T-helper 2 cell treated with Interferon-gamma antibody and Interleukin-4, amounts not matched to agents 5 μg/mL and 100 μg/mL, for 36 hours (primary cell): Measurements from ENCODE around the gene IL18RAP.

Experiments
- DNase-seq: peaks from one replicate; pipeline ENCODE4 v3.0.0; 2021; ENCODE audit warnings: low spot score
- H3K27ac Mint-ChIP-seq: one replicate; pipeline ENCODE4 v1.8.0; 2021; ENCODE audit warnings: mild to moderate bottlenecking, mixed read lengths
- H3K27me3 Mint-ChIP-seq: one replicate; pipeline ENCODE4 v1.8.0; 2021; ENCODE audit warnings: low read depth, mixed read lengths
- H3K36me3 Mint-ChIP-seq: one replicate; pipeline ENCODE4 v1.8.0; 2021; ENCODE audit warnings: low read depth, mixed read lengths
- H3K4me1 Mint-ChIP-seq: one replicate; pipeline ENCODE4 v1.8.0; 2021; ENCODE audit warnings: low read depth, mixed read lengths
- H3K4me3 Mint-ChIP-seq: one replicate; pipeline ENCODE4 v1.8.0; 2022; ENCODE audit warnings: mild to moderate bottlenecking, moderate library complexity, mixed read lengths
- H3K9me3 Mint-ChIP-seq: one replicate; pipeline ENCODE4 v1.8.0; 2021; ENCODE audit warnings: mixed read lengths

The IL18RAP gene

DNA sequence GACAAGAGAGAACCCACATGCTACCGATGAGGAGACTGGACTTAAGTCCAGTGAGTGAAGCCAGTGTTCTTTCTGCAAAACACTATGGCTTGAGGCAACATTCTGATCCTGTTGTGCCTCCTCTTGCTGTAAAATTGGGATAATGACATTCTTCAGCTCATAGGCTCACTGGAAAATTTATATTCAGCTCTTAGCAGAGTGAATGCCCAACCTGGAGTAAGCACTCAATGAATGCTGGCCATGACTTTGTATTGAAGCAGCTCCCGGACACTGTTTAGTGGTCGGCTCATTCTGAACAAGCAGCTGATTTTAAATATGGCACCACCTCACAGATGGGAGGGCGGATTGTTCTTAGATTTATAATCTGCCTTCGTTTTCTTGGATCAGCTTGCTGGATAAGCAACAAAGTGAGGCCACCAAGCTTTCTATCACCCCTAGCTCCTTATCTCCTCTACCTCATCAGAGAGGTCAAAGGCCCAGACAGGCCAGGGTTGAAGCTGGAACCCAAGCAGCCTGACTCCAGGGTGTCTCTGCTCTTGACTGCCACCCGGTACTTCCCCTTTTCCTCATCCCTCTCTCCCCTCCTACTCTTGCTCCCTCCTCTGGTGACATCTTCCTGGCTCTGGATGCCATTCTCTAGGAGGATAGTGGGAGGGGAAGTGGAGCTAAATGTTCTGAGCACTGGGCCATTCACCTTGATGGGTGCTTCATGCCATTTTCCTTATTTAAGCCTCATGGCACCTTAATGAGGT lies 61.5 kb downstream of the IL18RAP start:
- Mint-ChIP-seq H3K27me3 (peaks cover 19% of the 10 kb centered on the region), H3K9me3 (no peaks in the 10 kb centered on the region), H3K27ac (no peak overlapping the region), H3K4me3 (no peak overlapping the region), H3K4me1 (peaks cover 3% of the 10 kb centered on the region), H3K36me3 (no peaks in the 10 kb centered on the region)
- DNase-seq: no peak

DNA sequence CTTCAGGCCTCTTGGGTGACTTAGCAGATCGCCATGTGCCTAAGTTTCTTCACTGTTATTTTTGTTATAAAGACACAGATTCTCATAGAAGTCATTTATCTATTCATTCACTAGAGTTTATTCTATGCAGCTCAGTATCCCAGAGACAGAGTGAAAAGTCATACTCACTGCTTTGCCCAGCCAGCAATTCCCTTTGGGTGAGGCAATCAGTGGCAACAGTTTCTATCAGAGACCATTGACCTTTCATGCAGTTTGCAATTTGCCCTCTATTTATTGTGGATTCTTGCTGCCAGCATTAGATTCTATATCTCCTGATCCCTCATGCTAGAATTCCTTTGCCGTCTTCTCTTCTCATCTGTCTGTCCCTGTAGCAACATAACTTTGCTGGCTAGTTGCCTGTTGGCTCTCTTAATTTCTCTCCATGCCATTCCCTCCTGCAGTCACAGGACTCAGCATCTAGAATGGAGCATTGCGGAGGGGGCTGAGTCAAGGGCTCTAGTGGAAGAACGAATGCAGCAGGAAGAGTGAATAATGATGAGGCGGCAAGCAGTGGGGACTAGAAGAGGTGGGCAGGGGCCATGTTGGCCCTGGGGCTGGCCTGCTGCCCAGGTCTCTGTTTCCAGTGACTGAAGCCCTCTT lies 62.3 kb downstream of the IL18RAP start:
- Mint-ChIP-seq H3K27ac (no peak overlapping the region), H3K36me3 (no peaks in the 10 kb centered on the region), H3K27me3 (peaks cover 23% of the 10 kb centered on the region), H3K4me1 (peaks cover 8% of the 10 kb centered on the region), H3K9me3 (no peaks in the 10 kb centered on the region), H3K4me3 (no peak overlapping the region)
- DNase-seq: no peak

DNA sequence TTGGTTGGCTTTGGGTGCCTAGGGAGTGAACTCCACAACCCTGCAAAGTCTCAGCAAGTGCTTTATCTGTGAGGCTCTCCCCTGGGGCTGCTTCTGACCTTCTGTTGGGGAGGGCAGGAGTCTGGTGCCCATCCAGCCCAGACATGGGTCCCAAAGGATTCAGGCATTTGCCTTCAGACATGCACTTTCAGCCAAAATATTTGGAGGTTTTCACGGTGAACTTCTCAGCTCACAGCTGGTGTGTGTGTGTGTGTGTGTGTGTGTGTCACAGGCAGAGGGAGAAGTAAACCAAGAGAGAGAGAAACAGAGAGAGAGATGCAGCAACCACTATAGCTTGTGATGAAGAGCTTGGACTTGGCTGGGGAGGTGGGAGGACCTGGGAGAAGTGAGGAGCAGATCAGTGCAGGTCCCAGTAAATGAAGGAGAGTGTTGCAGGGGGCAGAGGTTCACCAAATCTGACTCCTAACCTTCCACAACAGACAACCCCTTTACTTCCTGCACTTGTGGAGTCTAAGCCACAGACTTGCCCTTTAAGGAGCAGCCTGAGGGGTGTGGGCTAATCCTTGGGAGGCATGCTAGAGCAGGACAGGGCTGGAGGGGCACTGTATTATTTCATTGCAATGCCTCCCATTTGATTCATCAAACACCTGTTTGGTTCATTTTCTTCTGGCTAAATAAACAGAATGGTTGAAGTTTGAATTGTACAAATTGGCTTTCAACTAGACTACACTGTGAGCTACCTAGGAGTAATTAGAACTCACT lies 64.2 kb downstream of the IL18RAP start:
- DNase-seq: no peak
- no peak overlapping the region for H3K27ac Mint-ChIP-seq

DNA sequence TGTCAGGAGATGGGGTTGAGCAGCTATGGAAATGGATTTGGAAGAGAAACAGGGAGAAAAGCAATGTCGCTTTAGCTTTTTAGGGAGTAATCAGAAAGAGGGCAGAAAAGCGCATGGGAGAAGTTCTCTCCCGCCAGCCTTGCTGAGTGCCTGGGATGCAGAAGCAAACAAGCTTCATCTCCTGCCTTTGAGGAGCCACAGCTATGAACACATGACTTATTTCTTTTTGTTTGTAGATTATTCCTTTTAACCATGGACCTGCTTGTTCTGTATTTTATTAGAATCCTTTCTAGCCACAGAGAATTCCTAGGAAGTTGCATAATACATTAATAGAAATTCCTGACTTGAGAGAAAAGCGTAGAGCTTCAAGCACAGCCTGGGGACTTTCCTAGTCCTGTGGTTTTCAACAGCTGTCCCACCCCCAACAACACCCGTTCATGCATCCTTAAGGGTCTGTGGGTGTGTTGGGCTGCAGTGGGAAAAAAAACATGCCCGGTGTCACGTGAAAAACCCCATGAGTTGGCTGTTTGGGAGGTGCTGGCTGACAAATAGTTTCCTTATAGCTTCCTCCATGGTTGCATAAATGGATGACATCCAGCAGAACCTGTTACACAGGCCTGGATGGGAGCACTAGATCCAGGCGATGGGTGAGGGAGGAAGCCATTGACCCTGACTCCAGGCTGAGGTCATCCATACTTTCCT lies 65.0 kb downstream of the IL18RAP start:
- H3K36me3 Mint-ChIP-seq: no peaks in the 10 kb centered on the region
- H3K27me3 Mint-ChIP-seq: peaks cover 22% of the 10 kb centered on the region
- H3K27ac Mint-ChIP-seq: no peak overlapping the region
- peaks cover 8% of the 10 kb centered on the region for H3K4me1 Mint-ChIP-seq
- no peaks in the 10 kb centered on the region for H3K9me3 Mint-ChIP-seq
- no peak overlapping the region for H3K4me3 Mint-ChIP-seq
- DNase-seq: no peak

More for the DNA sequence above, 64.2 kb downstream of the IL18RAP start:
- Mint-ChIP-seq H3K4me1 (peaks cover 8% of the 10 kb centered on the region), H3K36me3 (no peaks in the 10 kb centered on the region), H3K27me3 (peaks cover 22% of the 10 kb centered on the region), H3K4me3 (no peak overlapping the region), H3K9me3 (no peaks in the 10 kb centered on the region)

DNA sequence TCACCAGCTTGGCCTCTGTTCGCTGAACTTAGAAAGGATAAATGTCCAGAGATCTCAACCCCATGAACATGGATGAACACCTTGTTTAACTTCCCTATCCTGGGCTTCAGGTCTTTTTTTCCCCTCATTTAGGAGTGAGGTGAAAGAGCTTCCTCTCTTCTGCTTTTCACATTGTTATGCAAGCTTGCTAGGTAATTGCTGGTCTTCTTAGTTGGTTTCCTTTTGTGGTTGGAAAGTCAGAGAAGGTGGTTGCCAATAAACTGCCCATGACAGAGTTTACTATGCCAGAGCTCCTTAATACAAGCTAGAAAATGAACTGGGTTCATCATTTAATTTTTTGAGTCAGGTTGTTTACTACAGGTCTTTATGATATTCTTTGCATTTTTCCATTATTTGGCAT lies 66.7 kb downstream of the IL18RAP start:
- H3K4me3 Mint-ChIP-seq: no peak overlapping the region
- no peaks in the 10 kb centered on the region for H3K36me3 Mint-ChIP-seq
- DNase-seq: no peak
- no peak overlapping the region for H3K27ac Mint-ChIP-seq
- peaks cover 8% of the 10 kb centered on the region for H3K4me1 Mint-ChIP-seq
- peaks cover 17% of the 10 kb centered on the region for H3K27me3 Mint-ChIP-seq
- no peaks in the 10 kb centered on the region for H3K9me3 Mint-ChIP-seq

DNA sequence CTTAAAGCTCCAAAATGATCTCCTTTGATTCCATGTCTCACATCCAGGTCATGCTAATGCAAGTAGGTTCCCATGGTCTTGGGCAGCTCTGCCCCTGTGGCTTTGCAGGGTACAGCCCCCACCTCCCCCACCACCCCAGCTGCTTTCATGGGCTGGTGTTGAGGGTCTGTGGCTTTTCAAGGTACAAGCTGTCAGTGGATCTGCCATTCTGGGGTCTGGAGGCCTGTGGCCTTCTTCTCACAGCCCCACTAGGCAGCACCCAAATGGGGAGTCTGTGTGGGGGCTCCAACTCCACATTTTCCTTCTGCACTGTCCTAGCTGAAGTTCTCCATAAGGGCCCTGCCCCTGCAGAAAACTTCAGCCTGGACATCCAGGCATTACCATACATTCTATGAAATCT lies 69.0 kb downstream of the IL18RAP start:
- no peak overlapping the region for H3K27ac Mint-ChIP-seq
- H3K27me3 Mint-ChIP-seq: peaks cover 24% of the 10 kb centered on the region
- H3K36me3 Mint-ChIP-seq: no peaks in the 10 kb centered on the region
- no peak overlapping the region for H3K4me3 Mint-ChIP-seq
- peaks cover 8% of the 10 kb centered on the region for H3K4me1 Mint-ChIP-seq
- no peak for DNase-seq
- H3K9me3 Mint-ChIP-seq: no peaks in the 10 kb centered on the region

DNA sequence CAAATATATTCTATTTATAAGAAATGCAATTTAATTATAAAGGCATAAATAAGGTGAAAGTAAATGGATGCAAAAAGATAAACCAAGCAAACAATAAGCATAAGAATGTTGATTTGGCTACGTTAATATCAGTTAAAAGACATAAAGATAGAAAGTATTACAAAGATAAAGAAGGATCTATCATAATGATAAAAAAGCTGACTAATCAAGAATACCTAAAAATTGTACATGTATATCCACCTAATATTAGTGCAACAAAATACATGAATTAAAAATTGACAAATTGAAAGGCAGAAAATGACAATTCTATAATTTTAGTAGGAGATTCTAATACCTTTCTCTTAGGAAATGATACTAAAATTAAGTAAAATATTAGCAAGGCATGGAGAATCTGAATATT lies 71.6 kb downstream of the IL18RAP start:
- H3K4me1 Mint-ChIP-seq: peaks cover 4% of the 10 kb centered on the region
- H3K4me3 Mint-ChIP-seq: no peak overlapping the region
- no peaks in the 10 kb centered on the region for H3K9me3 Mint-ChIP-seq
- H3K36me3 Mint-ChIP-seq: no peaks in the 10 kb centered on the region
- no peak overlapping the region for H3K27ac Mint-ChIP-seq
- H3K27me3 Mint-ChIP-seq: peaks cover 17% of the 10 kb centered on the region
- DNase-seq: no peak

DNA sequence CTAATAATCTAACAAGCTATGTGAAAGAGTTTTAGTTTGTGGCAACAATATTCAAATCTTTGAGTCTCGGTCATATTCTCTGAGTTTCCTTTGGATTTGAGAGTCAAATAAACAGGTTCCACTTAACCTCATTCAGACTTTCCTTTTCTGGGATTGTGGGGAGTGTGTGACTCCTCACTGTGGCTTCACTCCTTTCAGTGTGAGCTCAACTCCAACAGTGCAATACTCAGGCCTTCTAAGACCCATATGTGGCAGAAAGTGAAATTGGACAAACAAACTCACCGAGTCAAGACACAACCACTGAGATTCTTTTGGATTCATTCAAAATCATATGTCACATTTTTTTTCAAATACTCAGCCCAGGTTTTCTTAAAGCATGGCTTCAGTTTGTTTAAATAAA lies 75.5 kb downstream of the IL18RAP start:
- H3K27ac Mint-ChIP-seq: no peak overlapping the region
- H3K4me3 Mint-ChIP-seq: no peak overlapping the region
- H3K27me3 Mint-ChIP-seq: peaks cover 10% of the 10 kb centered on the region
- H3K36me3 Mint-ChIP-seq: no peaks in the 10 kb centered on the region
- no peaks in the 10 kb centered on the region for H3K9me3 Mint-ChIP-seq
- H3K4me1 Mint-ChIP-seq: no peaks in the 10 kb centered on the region
- no peak for DNase-seq

DNA sequence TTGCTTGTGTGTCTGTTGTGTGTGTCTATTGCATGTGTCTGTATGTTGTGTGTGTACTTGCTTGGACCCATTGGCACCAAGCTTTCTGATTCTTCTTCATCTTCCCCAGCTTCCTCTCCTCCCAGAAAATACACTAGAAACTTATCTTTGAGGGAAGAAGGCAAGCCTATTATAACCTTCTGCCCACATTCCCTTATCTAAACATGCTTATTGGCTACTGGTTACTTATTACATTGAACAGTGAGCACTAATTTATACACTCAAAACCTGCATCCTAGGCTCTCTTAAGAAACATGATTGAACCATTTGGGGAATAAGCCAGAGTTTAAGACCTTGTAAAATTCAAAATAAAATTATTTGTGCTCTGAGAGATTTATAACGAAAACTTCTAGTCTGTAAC lies 76.6 kb downstream of the IL18RAP start:
- H3K4me1 Mint-ChIP-seq: no peaks in the 10 kb centered on the region
- no peak overlapping the region for H3K27ac Mint-ChIP-seq
- no peak for DNase-seq
- no peaks in the 10 kb centered on the region for H3K36me3 Mint-ChIP-seq
- H3K4me3 Mint-ChIP-seq: no peak overlapping the region
- H3K27me3 Mint-ChIP-seq: peaks cover 10% of the 10 kb centered on the region
- no peaks in the 10 kb centered on the region for H3K9me3 Mint-ChIP-seq
